Hepatocyte (in vitro differentiated cells): ENCODE measurements around the gene NUB1.

Experiments
- CTCF ChIP-seq: fragments of 200-600 bp; sonication (generic); IDR thresholded peaks from 2 replicates; pipeline ENCODE4 v1.5.1; 2016; ENCODE audit warnings: antibody characterized with exemption, mild to moderate bottlenecking; ENCODE audit not compliant: poor library complexity
- EZH2phosphoT487 ChIP-seq: fragments of 200-600 bp; sonication (generic); IDR thresholded peaks from one replicate; pipeline ENCODE4 v1.6.1; 2018; ENCODE audit warnings: antibody characterized with exemption, mild to moderate bottlenecking, low read depth, moderate library complexity; ENCODE audit not compliant: unreplicated experiment, severe bottlenecking

DNA sequence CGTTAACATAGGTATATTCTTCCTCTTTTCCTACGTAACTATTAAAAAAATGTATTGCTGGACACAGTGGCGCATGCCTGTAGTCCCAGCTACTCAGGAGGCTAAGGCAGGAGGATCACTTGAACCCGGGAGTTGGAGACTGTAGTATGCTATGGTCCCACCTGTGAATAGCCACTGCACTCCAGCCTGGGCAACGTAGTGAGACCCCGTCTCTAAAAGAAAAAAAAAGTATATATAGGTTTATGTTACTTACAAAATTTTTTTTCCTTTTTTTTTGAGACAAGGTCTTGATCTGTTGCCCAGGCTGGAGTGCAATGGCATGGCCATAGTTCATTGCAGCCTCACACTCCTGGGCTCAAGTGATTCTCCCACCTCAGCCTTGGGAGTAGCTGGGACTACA lies 5.6 kb downstream of the NUB1 start:
- TF ChIP-seq EZH2phosphoT487: no peak
- TF ChIP-seq CTCF: no peak
